ENCODE results near the gene PIMREG.
"Not testable (repeated sequence)": the region's sequence is repeated elsewhere in the genome, so short reads cannot be mapped to it uniquely, and the experiment has no call there.

PIMREG gene

GRCh38 chr17:6478486-6478885 is 34.2 kb downstream of the PIMREG start:
- no peak for DNase-seq (ENCODE audit: low spot score)

- no peak for DNase-seq (ENCODE audit: low spot score)
Measured at GRCh38 chr17:6479622-6480302, 35.5 kb downstream of the PIMREG start.

DNA sequence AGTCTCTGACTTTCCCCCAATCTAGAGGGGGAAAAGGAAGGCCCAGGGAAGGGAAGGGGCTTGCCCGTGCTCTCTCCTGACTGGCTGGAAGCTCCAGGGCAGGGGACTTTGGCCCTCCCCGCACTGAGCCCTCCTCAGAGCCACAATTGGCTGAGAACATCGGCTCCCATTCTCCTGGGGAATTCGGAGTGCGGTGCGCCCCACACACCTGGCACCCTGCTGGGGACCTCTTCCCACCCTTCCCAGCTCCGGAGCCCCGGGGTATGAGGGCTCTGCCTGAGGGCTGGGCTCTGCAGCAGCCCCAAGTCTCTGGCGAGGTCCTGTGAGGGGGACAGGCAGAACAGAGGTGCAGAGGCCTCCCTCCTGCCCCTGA is 36.0 kb downstream of the PIMREG start:
- DNase-seq (ENCODE audit: low spot score) = no peak

DNA sequence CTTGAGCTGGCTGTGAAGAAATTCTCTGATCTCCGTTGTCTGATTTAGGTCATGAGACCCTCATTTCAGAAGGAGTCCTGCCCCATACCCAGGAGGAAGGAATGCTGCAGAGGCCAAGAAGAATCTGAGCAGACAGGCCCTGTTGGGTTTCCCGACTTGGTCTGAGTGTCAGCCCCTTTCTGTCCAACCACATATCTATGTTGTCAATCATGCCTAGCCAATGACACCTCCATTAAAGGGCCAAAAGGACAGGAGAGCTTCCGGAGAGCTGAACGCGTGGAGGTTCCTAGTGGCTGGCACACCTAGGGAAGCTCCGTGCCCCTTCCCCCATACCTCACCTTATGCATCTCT is 37.8 kb downstream of the PIMREG start:
- no peak for DNase-seq (ENCODE audit: low spot score)

- not testable (repeated sequence) for DNase-seq (ENCODE audit: low spot score)
Measured at GRCh38 chr17:6482796-6483195, 38.5 kb downstream of the PIMREG start.

DNA sequence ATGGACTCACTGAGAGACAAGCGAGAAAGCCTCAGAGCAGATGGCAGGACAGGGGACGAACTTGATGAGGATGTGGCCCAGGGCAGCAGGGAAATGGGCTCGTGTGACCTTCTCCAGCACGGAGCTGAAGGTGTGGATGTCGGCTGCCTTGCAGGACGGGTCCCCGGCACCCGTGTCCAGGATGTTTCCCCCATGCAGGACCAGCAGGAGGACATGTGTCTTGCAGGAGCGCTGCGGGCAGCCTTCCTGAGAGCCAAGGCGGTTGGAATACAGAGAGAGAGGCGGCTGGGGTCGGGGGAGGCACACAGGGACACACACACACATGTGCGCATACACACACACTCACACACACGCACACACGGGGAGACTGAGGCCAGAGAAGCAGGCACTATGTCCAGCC is 39.3 kb downstream of the PIMREG start:
- no peak for DNase-seq (ENCODE audit: low spot score)

GRCh38 chr17:6485646-6486412 is 41.6 kb downstream of the PIMREG start:
- no peak for DNase-seq (ENCODE audit: low spot score)

GRCh38 chr17:6487251-6488007 is 43.2 kb downstream of the PIMREG start:
- DNase-seq (ENCODE audit: low spot score) = no peak

GRCh38 chr17:6488008-6488539 is 43.8 kb downstream of the PIMREG start:
- DNase-seq (ENCODE audit: low spot score) = no peak

- DNase-seq (ENCODE audit: low spot score) = no peak
Measured at GRCh38 chr17:6489016-6489550, 44.8 kb downstream of the PIMREG start.

DNA sequence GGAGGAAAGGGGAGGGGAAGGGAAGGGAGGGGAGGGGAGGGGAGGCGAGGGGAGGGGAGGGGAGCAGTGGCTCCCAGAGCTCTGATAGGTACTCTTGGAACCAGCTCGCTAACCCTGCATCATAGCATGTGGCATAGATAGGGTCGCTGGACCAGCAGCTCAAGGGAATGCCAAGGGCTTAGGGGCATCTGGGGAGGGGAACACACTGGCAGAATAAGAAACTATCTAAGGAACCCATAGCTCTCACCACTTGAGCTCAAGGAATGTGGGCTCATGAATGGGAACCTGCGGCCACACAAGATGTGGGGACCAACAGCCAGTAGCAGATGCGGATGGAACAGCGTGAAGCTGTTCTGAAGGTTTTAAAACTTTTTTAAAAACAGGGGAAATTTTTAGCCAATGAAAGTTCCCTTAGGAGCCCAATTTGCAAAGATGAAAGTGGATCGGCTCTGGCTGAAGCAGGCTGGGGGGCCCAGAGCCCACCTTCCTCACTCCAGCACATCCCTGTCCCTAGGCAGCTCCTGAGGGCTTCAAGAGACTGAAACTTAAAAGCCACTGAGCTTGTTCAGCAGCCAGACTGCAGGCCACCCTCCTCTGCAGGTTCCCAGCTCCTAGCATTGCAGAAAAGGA is 46.9 kb downstream of the PIMREG start:
- no peak for DNase-seq (ENCODE audit: low spot score)

- peak; percentile 24 for DNase-seq (ENCODE audit: low spot score)
Measured at GRCh38 chr17:6492892-6493674, 48.8 kb downstream of the PIMREG start.

GRCh38 chr17:6494239-6494941 is 50.1 kb downstream of the PIMREG start:
- no peak for DNase-seq (ENCODE audit: low spot score)

DNA sequence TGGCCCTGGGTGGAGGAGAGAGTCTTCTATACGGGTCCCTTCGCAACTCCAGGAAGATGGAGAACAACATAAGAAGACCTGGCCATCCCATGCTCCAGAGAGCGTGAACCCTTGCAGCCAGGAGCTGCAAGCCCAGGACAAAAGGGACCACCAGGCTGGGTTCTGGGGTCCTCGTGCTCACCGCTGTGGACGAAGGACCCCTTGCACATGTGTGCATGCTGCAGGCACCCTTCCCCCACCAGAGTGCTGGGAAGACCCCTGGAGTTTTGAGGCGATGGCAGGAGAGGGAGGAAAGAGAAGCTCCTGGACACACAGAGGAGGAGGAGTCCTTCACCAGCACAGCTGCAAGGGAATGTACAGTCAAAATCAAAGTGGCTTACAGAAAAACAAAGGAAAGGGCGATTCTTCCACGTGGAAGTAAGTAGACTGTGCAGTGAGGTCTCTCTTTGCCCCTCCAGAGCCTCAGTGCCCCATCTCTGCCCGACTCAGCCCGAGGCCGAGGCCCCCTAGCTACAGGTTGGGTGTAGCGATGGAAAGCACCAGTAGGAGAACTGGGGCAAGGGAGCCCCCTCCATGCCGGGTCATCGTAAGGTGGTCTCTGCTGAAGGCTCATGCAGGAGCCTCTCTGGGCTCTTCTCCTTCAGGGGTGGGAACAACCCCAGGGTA is 51.3 kb downstream of the PIMREG start:
- DNase-seq (ENCODE audit: low spot score) = no peak

DNA sequence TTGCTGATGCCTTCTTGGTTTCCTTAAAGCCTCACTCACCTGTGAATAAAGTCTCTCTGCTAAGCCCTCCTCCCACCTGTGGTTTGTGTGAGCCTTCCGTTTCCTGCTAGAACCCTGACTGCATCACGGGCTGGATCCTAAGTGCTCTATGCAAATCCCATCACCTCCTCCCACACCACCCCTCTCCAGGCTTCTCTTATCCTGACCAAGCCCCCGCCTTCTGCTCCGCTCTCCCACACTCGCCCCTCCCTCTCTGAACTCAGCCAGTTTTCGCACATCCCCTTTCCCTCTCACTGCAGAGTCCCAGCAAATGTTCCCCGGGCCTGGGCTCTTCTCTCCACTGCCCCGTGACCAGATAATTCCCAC is 51.8 kb downstream of the PIMREG start:
- DNase-seq (ENCODE audit: low spot score) = no peak

DNA sequence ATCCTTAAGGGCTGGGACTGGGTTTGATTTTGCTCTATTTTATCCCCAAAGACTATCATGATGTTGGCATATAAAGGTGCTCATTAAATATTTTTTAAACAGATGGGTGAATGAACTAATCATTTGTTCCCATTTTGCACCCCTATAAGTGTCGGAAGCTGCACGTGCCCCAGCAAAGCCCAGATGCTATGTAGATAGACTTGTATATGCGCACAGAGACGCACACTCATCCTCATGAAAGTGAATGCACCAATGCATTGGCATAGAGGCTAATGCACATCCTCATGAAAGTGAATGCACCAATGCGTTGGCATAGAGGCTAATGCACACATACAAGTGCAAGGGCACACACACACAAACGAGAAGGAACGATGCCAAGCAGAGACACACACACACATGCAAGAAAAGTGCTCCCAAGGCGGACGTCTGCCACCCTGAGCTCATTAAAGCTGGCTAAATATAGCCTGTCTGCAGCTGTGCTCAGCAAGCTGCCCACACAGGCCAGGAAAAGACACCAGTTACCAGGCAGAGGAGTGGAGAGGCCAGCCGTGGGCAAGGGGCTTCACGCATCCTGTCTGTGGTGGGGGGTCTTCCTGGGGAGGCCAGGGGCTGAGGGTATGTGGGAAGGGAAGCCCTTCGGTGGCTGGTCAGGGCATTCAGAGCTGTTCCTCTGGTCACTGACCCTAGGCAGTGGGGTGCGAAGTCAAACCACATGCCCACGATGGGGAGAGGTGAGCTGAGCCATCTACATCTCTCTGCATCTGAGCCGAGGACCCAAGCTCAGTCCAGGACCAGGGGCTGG is 52.6 kb downstream of the PIMREG start:
- DNase-seq (ENCODE audit: low spot score) = no peak

GRCh38 chr17:6497496-6498221 is 53.4 kb downstream of the PIMREG start:
- DNase-seq (ENCODE audit: low spot score) = no peak

GRCh38 chr17:6498356-6498755 is 54.1 kb downstream of the PIMREG start:
- DNase-seq (ENCODE audit: low spot score) = no peak

Data from NAMALWA (cell line).